ENCODE results near the gene PCDH15. TPM values are rescaled to one million over a fixed set of nuclear protein-coding genes. Genes with fewer than 3 reads are reported as not detected.

Gene PCDH15
- total RNA-seq, 3 donors from 2014 or later (not counting 1 experiment from before 2014, with no cell fraction given): not detected

DNA sequence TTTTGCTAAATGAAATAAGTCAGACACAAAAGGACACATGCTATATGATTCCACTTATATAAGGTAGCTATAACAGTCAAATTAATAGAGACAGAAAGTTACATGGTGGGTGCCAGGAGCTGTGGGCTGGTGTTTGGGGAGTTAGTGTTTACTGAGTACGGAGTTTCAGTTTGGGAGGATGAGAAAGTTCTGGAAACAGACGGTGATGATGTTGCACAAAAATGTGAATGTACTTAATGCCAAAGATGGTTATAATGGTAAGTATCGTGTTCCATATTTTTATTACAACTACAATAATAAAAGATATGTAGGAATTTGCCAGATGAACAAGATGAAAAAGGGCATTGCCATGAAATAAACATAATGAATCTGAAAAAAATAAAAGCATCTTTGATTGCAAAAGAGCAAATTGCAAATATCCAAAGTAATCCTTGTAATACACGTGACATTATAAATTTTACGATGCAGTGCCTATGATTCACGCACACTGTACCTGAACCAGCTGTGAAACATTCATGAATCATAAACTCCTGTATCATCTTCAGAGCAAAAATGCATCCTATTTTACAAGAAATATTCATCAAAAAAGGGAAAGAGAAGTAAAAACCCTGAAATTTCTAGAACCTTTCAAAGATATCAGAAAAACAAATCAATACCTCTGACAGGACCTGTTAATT is 676.7 kb downstream of the PCDH15 start:
- intact Hi-C loops (cut with micrococcal nuclease): no loop called here
- Histone ChIP-seq H3K36me3 (ENCODE audit: control insufficient read depth, insufficient read depth, low read length) (no peaks in the 10 kb centered on the region), H3K9me3 (ENCODE audit: control insufficient read depth, insufficient read depth, low read length) (no peaks in the 10 kb centered on the region), H3K4me3 (ENCODE audit: low read length) (no peak overlapping the region), H3K27me3 (ENCODE audit: control insufficient read depth, insufficient read depth, low read length) (no peaks in the 10 kb centered on the region), H3K4me1 (ENCODE audit: control insufficient read depth, insufficient read depth, low read length) (no peaks in the 10 kb centered on the region), H3K27ac (ENCODE audit: low read length) (no peak overlapping the region)
- Mint-ChIP-seq H3K9me3 (peaks cover 16 to 28% of the 10 kb centered on the region in 2 donors), H3K27ac (no peak overlapping the region), H3K4me3 (no peak overlapping the region), H3K27me3 (ENCODE audit: low read depth in 2 of 2) (no peaks in the 10 kb centered on the region), H3K4me1 (no peaks in the 10 kb centered on the region), H3K36me3 (peaks cover under 1% of the 10 kb centered on the region)
- WGBS (ENCODE audit: insufficient coverage): 90% methylated on average over 5 of the region's 6 CpGs
- DNase-seq (no peak), ATAC-seq (no peak)
- TF ChIP-seq, protein P1, sequence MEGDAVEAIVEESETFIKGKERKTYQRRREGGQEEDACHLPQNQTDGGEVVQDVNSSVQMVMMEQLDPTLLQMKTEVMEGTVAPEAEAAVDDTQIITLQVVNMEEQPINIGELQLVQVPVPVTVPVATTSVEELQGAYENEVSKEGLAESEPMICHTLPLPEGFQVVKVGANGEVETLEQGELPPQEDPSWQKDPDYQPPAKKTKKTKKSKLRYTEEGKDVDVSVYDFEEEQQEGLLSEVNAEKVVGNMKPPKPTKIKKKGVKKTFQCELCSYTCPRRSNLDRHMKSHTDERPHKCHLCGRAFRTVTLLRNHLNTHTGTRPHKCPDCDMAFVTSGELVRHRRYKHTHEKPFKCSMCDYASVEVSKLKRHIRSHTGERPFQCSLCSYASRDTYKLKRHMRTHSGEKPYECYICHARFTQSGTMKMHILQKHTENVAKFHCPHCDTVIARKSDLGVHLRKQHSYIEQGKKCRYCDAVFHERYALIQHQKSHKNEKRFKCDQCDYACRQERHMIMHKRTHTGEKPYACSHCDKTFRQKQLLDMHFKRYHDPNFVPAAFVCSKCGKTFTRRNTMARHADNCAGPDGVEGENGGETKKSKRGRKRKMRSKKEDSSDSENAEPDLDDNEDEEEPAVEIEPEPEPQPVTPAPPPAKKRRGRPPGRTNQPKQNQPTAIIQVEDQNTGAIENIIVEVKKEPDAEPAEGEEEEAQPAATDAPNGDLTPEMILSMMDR (IDR thresholded peaks at IDR 0.05): no peak

DNA sequence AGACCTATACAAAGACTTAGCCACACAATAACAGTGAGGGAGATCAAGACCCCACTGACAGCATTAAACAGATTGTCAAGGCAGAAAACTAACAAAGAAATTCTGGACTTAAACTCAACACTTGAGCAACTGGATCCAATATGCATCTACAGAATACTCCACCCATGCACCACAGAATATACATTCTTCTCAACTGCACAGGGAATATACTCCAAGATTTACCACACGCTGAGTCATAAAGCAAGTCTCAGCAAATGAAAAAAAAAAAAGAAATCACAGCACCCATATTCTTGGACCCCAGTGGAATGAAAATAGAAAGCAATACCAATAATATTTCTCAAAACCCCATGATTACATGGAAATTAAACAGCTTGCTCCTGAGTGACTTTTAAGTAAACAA is 680.2 kb downstream of the PCDH15 start:
- H3K36me3 Mint-ChIP-seq: no peaks in the 10 kb centered on the region
- Histone ChIP-seq H3K27ac (ENCODE audit: low read length) (no peak overlapping the region), H3K4me1 (ENCODE audit: control insufficient read depth, insufficient read depth, low read length) (no peaks in the 10 kb centered on the region), H3K4me3 (ENCODE audit: low read length) (no peak overlapping the region), H3K36me3 (ENCODE audit: control insufficient read depth, insufficient read depth, low read length) (no peaks in the 10 kb centered on the region), H3K27me3 (ENCODE audit: control insufficient read depth, insufficient read depth, low read length) (no peaks in the 10 kb centered on the region), H3K9me3 (ENCODE audit: control insufficient read depth, insufficient read depth, low read length) (peaks cover 5% of the 10 kb centered on the region)
- intact Hi-C loops (cut with micrococcal nuclease): no loop called here
- H3K4me3 Mint-ChIP-seq: no peak overlapping the region
- DNase-seq: no peak
- peaks cover 18 to 31% of the 10 kb centered on the region in 2 donors for H3K9me3 Mint-ChIP-seq
- no peaks in the 10 kb centered on the region for H3K4me1 Mint-ChIP-seq
- TF ChIP-seq, protein P1 (IDR thresholded peaks at IDR 0.05): no peak
- WGBS (ENCODE audit: insufficient coverage): 0% methylated on average over 1 of the region's 1 CpG
- H3K27ac Mint-ChIP-seq: no peak overlapping the region
- no peaks in the 10 kb centered on the region for H3K27me3 Mint-ChIP-seq (ENCODE audit: low read depth in 2 of 2)
- no peak for ATAC-seq

DNA sequence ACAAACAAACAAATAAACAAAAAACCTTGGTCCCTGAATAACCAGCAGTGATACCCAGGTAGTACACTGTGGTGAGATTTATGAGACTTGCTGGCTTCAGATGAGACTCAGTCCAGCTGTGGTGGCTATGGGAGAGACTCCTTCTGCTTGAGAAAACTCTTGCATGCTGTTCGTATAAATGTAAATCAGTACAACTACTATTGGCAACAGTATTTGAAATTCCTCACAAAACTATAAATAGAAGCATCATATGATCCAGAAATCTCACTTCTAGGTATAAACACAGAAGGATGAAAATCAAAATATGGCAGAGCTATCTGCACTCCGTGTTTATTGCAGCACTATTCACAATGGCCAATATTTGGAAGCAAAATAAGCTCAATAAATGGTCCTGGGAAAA is 692.1 kb downstream of the PCDH15 start:
- WGBS (ENCODE audit: insufficient coverage): 82% methylated on average over 2 of the region's 2 CpGs
- peaks cover 3% of the 10 kb centered on the region for H3K9me3 ChIP-seq (ENCODE audit: control insufficient read depth, insufficient read depth, low read length)
- no peak overlapping the region for H3K27ac Mint-ChIP-seq
- H3K36me3 Mint-ChIP-seq: no peaks in the 10 kb centered on the region
- ATAC-seq (no peak), DNase-seq (no peak)
- intact Hi-C loops (cut with micrococcal nuclease): no loop called here
- H3K27me3 Mint-ChIP-seq (ENCODE audit: low read depth in 2 of 2): no peaks in the 10 kb centered on the region
- no peaks in the 10 kb centered on the region for H3K4me1 ChIP-seq (ENCODE audit: control insufficient read depth, insufficient read depth, low read length)
- no peak overlapping the region for H3K4me3 Mint-ChIP-seq
- no peaks in the 10 kb centered on the region for H3K36me3 ChIP-seq (ENCODE audit: control insufficient read depth, insufficient read depth, low read length)
- peaks cover 17 to 24% of the 10 kb centered on the region in 2 donors for H3K9me3 Mint-ChIP-seq
- TF ChIP-seq, protein P1 (IDR thresholded peaks at IDR 0.05): no peak
- H3K4me1 Mint-ChIP-seq: no peaks in the 10 kb centered on the region
- H3K27ac ChIP-seq (ENCODE audit: low read length): no peak overlapping the region
- no peaks in the 10 kb centered on the region for H3K27me3 ChIP-seq (ENCODE audit: control insufficient read depth, insufficient read depth, low read length)
- H3K4me3 ChIP-seq (ENCODE audit: low read length): no peak overlapping the region

DNA sequence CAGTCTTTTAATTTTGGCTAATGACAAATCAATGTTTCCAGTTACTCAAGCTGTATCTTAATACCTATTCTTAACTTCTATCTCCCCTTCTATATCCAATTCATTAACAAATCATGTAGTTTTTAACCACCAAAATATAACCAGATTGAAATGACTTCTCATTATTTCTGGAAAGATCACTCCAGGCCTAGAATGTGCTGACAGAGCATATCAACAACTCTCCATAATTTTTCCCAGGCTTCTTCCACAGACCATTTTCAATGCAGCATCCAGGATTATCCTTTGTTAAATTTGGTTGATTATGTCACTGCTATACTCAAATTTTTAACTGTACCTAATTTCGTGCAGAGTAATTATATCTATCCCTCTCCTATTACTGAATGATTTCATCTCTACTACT is 704.1 kb downstream of the PCDH15 start:
- no peaks in the 10 kb centered on the region for H3K4me1 ChIP-seq (ENCODE audit: control insufficient read depth, insufficient read depth, low read length)
- H3K27me3 ChIP-seq (ENCODE audit: control insufficient read depth, insufficient read depth, low read length): no peaks in the 10 kb centered on the region
- DNase-seq (no peak), ATAC-seq (no peak)
- no peaks in the 10 kb centered on the region for H3K36me3 ChIP-seq (ENCODE audit: control insufficient read depth, insufficient read depth, low read length)
- H3K27ac ChIP-seq (ENCODE audit: low read length): no peak overlapping the region
- intact Hi-C loops (cut with micrococcal nuclease): no loop called here
- no peak overlapping the region for H3K27ac Mint-ChIP-seq
- H3K4me1 Mint-ChIP-seq: no peaks in the 10 kb centered on the region
- H3K36me3 Mint-ChIP-seq: no peaks in the 10 kb centered on the region
- H3K9me3 Mint-ChIP-seq: peaks cover 12 to 17% of the 10 kb centered on the region in 2 donors
- H3K27me3 Mint-ChIP-seq (ENCODE audit: low read depth in 2 of 2): no peaks in the 10 kb centered on the region
- no peak overlapping the region for H3K4me3 ChIP-seq (ENCODE audit: low read length)
- no CpG with 5 or more reads among the region's 1 CpG for WGBS (ENCODE audit: insufficient coverage)
- no peak overlapping the region for H3K4me3 Mint-ChIP-seq
- TF ChIP-seq, protein P1 (IDR thresholded peaks at IDR 0.05): no peak
- H3K9me3 ChIP-seq (ENCODE audit: control insufficient read depth, insufficient read depth, low read length): no peaks in the 10 kb centered on the region

Measured in natural killer cell (primary cell).